Muscle layer of duodenum (tissue), 2 donors: ENCODE data around the gene SOBP.
"Not testable (repeated sequence)": the region's sequence is repeated elsewhere in the genome, so short reads cannot be mapped to it uniquely, and the experiment has no call there.

Source experiments
- H3K27ac ChIP-seq: one replicate; pipeline ENCODE4 v1.7.0; 2013; ENCODE audit warnings: mild to moderate bottlenecking, low read length
- H3K27me3 ChIP-seq: one replicate; pipeline ENCODE4 v1.7.0; 2013; ENCODE audit warnings: low read depth, mild to moderate bottlenecking, control low read depth, low read length
- H3K36me3 ChIP-seq, 2 donors: one replicate each; pipeline ENCODE4 v1.7.0; 2013; ENCODE audit warnings: low read length in 2 of 2, control low read depth in 1 of 2, mild to moderate bottlenecking in 1 of 2; ENCODE audit not compliant: insufficient read depth in 2 of 2, control insufficient read depth in 1 of 2
- H3K4me1 ChIP-seq, 2 donors: one replicate each; pipeline ENCODE4 v1.7.0; 2013; ENCODE audit warnings: low read length in 2 of 2, mild to moderate bottlenecking in 2 of 2, control low read depth in 1 of 2, moderate library complexity in 1 of 2; ENCODE audit not compliant: insufficient read depth in 2 of 2, control insufficient read depth in 1 of 2
- H3K4me3 ChIP-seq, 2 donors: one replicate each; pipeline ENCODE4 v1.7.0; 2013; ENCODE audit warnings: low read length in 2 of 2, low read depth in 1 of 2, mild to moderate bottlenecking in 1 of 2
- H3K9me3 ChIP-seq, 2 donors: one replicate each; pipeline ENCODE4 v1.7.0; 2013; ENCODE audit warnings: low read length in 2 of 2, control low read depth in 1 of 2, mild to moderate bottlenecking in 1 of 2; ENCODE audit not compliant: control insufficient read depth in 1 of 2
- donor health status: healthy.

The SOBP gene

DNA sequence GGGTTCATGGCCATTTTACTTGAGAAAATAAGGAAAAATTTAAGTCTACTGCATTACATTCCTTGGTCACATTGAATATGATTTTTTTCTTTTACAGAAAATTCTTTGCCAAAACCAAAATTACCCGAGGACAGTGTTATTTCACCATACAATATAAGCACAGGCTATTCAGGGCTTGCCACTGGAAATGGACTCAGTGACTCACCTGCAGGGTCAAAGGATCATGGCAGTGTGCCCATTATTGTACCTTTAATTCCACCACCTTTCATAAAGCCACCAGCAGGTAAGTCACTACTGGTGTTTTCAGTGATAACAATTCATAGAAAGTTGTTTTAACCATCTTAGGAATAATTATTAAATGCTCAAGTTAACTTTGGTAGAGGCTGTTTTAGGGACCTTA is 16.2 kb downstream of the SOBP start:
- H3K4me3 ChIP-seq: no peak overlapping the region
- no peaks in the 10 kb centered on the region for H3K36me3 ChIP-seq
- H3K27ac ChIP-seq: no peak overlapping the region
- no peaks in the 10 kb centered on the region for H3K27me3 ChIP-seq
- no peaks in the 10 kb centered on the region for H3K4me1 ChIP-seq
- H3K9me3 ChIP-seq: no peaks in the 10 kb centered on the region

DNA sequence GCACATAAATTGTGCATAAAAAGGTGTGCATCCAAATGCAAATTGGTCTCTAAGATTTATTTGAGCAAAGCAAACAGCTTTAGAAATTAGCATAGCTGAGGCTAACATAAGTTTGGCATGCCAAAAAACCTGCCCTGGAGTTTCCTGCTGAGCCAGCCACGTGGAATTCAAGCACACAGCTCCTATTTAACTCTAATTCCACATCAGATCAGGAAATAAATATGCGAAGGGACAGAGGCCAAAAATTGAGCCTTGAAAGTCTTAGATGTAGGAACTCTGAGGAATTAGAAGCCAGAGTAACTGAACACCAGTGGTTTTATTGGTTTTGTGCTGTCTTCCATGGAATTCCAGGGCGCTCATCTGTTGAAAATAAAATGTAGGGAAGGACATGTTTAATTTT is 19.6 kb downstream of the SOBP start:
- H3K36me3 ChIP-seq: peaks cover 0 to 7% of the 10 kb centered on the region in 2 donors
- no peak overlapping the region for H3K27ac ChIP-seq
- H3K27me3 ChIP-seq: no peaks in the 10 kb centered on the region
- no peaks in the 10 kb centered on the region for H3K4me1 ChIP-seq
- H3K9me3 ChIP-seq: peaks cover 0 to 2% of the 10 kb centered on the region in 2 donors
- H3K4me3 ChIP-seq: no peak overlapping the region

DNA sequence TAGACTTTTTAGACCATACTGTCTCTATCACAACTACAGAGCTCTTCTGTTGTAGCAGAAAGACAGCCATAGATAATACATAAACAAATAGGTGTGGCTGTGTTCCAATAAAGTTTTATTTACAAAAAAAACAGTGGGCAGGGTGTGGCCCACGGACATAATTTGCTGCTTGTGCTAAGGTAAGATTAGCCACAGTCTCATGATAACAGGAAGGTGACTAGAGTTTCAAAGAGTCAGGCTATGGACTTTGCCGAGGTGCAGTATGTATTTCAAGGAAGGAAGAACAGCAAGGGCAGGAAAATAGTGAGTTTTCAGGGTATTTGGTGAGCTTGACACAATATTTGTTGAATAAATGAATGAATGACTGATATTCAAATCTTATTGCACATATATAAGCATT is 20.2 kb downstream of the SOBP start:
- no peaks in the 10 kb centered on the region for H3K27me3 ChIP-seq
- peaks cover 0 to 3% of the 10 kb centered on the region in 2 donors for H3K9me3 ChIP-seq
- H3K36me3 ChIP-seq: peaks cover 0 to 8% of the 10 kb centered on the region in 2 donors
- no peak overlapping the region for H3K4me3 ChIP-seq
- H3K27ac ChIP-seq: no peak overlapping the region
- H3K4me1 ChIP-seq: no peaks in the 10 kb centered on the region

DNA sequence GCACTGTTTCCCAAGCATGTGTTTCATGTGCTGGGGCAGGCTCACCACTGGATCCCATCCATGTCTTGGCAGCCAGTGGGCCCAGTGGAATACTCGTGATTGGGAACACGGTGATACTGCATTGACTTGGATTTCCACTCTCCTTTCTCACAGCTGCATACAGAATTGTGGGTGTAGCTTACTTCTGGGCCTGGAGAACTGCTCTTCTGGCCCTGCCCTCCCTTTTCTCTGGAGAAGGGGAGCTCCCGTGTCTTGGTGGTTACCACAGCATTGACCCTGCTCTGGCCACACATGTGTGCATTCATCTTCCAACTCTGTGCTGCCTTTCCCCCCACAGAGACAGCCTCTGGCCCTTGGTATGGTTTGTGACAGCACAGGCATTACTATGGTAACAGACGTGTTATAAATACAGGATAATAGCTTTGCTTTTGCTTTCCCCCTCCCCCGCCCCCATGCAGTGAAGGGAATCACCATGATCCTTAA is 21.6 kb downstream of the SOBP start:
- H3K9me3 ChIP-seq: peaks cover 3% of the 10 kb centered on the region in 2 donors
- no peak overlapping the region for H3K4me3 ChIP-seq
- H3K27ac ChIP-seq: no peak overlapping the region
- H3K36me3 ChIP-seq: peaks cover 0 to 8% of the 10 kb centered on the region in 2 donors
- no peaks in the 10 kb centered on the region for H3K4me1 ChIP-seq
- no peaks in the 10 kb centered on the region for H3K27me3 ChIP-seq

DNA sequence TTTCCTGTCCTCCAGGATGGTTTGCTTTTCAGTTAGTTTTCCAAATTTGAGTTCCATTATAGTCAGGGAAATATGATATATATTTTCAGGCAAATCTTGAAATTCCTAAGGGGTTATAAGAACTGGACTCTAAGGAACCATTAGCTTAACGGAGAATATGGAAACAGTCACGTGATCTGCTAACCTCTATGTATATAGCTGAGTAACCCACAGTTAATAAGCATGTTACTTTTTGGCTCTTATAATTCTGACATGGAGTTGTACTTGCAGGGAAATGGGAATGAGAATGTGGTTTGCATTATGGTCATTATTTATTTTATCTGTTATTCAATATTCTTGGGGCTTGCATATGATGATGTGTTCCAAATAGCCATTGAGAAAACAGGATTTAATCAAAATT is 23.3 kb downstream of the SOBP start:
- H3K27ac ChIP-seq: no peak overlapping the region
- H3K36me3 ChIP-seq: peaks cover 0 to 12% of the 10 kb centered on the region in 2 donors
- H3K9me3 ChIP-seq: peaks cover 7 to 9% of the 10 kb centered on the region in 2 donors
- H3K4me1 ChIP-seq: no peaks in the 10 kb centered on the region
- no peak overlapping the region for H3K4me3 ChIP-seq
- no peaks in the 10 kb centered on the region for H3K27me3 ChIP-seq

DNA sequence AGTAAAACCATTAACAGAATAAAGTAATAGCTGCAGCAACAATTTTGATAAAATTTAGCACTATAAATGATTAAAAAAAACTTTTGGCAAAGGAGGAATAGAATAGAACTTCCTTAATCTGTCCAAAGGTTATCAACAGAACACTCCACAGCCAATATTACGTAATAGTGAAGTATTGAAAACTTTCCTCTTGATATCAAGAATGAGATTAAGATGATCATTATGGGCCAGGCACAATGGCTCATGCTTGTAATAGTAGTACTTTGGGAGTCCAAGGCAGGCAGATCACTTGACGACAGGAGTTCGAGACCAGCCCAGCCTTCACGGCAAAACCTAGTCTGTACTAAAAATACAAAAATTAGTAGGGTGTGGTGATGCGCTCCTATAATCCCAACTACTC is 26.0 kb downstream of the SOBP start:
- no peaks in the 10 kb centered on the region for H3K27me3 ChIP-seq
- H3K27ac ChIP-seq: no peak overlapping the region
- H3K4me3 ChIP-seq: no peak overlapping the region
- H3K9me3 ChIP-seq: peaks cover 7 to 9% of the 10 kb centered on the region in 2 donors
- peaks cover 0 to 12% of the 10 kb centered on the region in 2 donors for H3K36me3 ChIP-seq
- no peaks in the 10 kb centered on the region for H3K4me1 ChIP-seq

DNA sequence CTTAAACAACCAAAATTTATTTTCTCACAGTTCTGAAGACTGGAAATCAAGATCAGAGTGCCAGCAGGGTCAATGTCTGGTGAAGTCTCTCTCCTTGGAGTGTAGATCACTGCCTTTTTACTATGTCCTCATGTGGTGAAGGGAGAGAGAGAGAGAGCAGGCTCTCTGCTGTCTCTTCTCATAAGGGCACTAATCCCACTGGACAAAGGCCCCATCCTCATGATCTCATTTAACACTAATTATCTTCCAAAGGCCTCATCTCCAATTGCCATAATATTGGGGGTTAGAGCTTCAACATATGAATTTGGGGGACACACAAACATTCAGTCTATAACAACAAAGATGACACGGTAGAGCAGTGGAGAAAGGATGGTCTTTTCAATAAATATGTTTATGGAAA is 27.4 kb downstream of the SOBP start:
- peaks cover 7 to 9% of the 10 kb centered on the region in 2 donors for H3K9me3 ChIP-seq
- H3K4me1 ChIP-seq: no peaks in the 10 kb centered on the region
- no peak overlapping the region for H3K27ac ChIP-seq
- H3K27me3 ChIP-seq: no peaks in the 10 kb centered on the region
- H3K36me3 ChIP-seq: peaks cover 0 to 12% of the 10 kb centered on the region in 2 donors
- no peak overlapping the region for H3K4me3 ChIP-seq

DNA sequence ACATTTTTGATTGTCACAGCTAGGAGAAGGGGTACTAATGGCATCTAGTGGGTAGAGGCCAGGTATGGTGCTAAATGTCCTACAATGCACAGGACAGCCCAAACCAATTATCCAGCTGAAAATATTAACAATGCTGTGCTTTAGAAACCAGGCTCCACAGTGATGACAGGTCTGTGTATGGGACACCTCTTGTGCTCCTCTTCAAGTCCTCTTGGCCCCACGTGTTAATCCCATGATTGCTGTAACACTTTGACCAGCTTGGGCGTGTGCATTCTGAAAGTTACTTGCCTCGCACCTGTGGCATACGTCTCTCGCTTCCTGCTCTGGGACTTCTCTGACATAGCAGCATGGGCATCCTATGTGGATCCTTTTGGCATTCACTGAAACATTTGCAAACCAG is 29.3 kb downstream of the SOBP start:
- H3K4me3 ChIP-seq, H3K27ac ChIP-seq, H3K9me3 ChIP-seq, H3K36me3 ChIP-seq, H3K27me3 ChIP-seq, H3K4me1 ChIP-seq: not testable (repeated sequence)

DNA sequence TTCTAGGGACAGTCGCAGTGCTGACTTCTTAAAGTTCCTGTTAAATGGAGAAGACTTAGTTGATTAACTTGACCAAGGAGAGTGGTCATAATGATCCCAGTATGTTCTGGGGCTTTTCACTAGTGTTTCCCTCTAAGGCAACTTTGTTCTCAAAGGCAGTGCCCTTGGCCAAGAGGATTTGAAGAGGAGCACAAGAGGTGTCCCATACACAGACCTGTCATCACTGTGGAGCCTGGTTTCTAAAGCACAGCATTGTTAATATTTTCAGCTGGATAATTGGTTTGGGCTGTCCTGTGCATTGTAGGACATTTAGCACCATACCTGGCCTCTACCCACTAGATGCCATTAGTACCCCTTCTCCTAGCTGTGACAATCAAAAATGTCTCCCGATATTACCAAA is 30.8 kb downstream of the SOBP start:
- not testable (repeated sequence) for H3K4me1 ChIP-seq, H3K9me3 ChIP-seq, H3K4me3 ChIP-seq, H3K36me3 ChIP-seq, H3K27me3 ChIP-seq, H3K27ac ChIP-seq

DNA sequence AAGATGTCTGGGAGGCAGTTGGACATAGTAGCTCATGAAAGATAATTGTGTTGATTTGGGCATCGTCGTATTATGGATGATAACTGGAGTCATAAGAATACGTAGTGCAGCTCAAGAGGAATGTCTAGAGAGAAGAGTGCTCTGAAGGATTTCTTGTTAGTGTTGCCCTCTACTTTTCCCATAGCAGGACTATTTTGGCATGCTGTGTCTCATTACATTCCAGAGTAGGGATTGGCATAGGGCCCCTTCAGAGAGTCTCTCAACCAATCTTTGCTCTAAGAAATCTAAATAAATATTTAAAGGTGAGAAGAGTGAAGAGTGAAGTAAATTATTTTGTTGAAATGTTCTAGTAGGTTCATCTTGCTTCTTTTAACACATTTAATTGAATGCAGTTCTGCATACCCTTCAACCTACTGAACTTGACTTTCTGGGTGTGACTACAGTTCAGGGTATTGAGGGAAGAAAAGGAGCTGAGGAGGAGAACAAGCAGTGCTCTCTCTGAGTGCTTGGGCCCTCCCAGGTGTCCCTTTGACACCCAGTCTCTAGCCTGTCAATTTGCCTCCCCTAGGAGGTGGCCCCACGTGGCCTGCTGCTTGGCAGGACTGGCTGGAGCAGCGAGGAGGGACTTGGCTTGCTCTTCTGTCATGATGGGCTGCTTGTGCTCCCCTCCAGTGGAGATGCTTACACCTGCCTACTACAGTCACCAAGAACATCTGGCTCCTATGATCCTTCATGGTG is 33.3 kb downstream of the SOBP start:
- no peaks in the 10 kb centered on the region for H3K36me3 ChIP-seq
- H3K27ac ChIP-seq: no peak overlapping the region
- H3K27me3 ChIP-seq: no peaks in the 10 kb centered on the region
- no peak overlapping the region for H3K4me3 ChIP-seq
- H3K9me3 ChIP-seq: no peaks in the 10 kb centered on the region
- no peaks in the 10 kb centered on the region for H3K4me1 ChIP-seq

DNA sequence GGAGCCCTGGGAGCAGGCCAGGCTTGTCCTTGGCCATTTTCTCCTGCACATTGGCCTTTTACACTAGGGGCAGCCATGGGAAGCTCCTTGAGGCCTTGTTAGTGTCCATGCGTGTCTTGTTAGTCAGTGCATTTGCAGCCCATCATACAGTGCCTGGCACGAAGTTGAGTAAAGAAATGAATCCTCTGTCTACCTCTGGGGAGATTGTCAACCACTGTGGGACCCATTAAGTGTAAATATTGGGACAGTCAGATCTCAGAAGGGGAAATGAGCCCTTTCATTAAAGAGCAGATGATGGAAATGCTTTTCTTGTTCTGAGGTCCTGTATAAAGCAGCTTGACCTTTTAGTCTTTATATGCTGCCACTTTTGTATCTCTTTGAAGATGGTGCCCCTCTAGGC is 33.9 kb downstream of the SOBP start:
- no peaks in the 10 kb centered on the region for H3K27me3 ChIP-seq
- no peaks in the 10 kb centered on the region for H3K36me3 ChIP-seq
- no peak overlapping the region for H3K4me3 ChIP-seq
- no peaks in the 10 kb centered on the region for H3K9me3 ChIP-seq
- H3K4me1 ChIP-seq: no peaks in the 10 kb centered on the region
- H3K27ac ChIP-seq: no peak overlapping the region

DNA sequence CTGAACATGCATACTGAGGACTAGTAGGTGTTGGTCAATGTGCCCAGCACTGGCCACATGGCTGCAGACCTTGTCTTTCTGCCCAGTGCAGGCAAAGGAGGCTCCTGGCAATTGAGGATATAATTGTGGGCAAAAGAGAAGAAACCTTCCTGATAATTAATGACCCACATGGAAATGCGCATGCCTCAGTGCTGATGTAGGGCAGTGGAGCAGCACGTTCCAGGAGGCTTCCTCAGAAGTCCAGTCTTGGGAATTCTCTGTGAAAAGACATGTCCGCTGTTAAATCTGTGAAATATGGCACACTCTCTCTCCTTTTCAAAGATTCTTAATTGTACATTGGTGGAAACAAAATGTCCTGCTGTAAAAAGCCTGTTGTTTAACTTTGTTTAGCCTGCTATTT is 34.7 kb downstream of the SOBP start:
- no peaks in the 10 kb centered on the region for H3K4me1 ChIP-seq
- no peaks in the 10 kb centered on the region for H3K36me3 ChIP-seq
- no peaks in the 10 kb centered on the region for H3K27me3 ChIP-seq
- H3K4me3 ChIP-seq: no peak overlapping the region
- H3K27ac ChIP-seq: no peak overlapping the region
- H3K9me3 ChIP-seq: no peaks in the 10 kb centered on the region
